AG08396 (cell line): ENCODE measurements around the gene VPS4B.
"Not testable (repeated sequence)": the region's sequence is repeated elsewhere in the genome, so short reads cannot be mapped to it uniquely, and the experiment has no call there.

ENCODE experiments used
- DNase-seq: peaks from one replicate; pipeline ENCODE4 v3.0.0; 2012; ENCODE audit warnings: low spot score, mixed read lengths

Gene VPS4B

GRCh38 chr18:63367053-63367953, 55.0 kb downstream of the VPS4B start, which contains the start of gene KDSR:
KDSR (minus strand) TSS chr18:63367206; CDS start chr18:63367118, 88 bp downstream.
- peak; percentile 97 for DNase-seq

- peak; percentile 78 for DNase-seq
These were observed 55.8 kb downstream of the VPS4B start for GRCh38 chr18:63366213-63367052.

DNA sequence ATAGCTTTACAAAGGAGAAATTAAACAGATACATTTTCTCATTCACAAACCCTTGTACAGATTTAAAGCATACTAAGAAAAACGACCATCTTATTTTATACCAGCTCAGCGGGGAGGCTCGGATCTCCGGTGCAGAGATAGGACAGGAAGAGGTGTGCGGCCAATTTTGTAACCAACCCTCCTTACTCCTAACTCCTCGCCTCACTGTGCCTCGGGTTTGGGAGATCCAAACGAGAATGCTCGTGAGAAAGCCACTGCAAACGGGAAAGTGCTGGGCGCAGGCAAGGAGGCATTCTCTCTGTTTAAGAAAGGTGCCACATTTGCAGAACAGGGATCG, 56.4 kb downstream of the VPS4B start:
- peak; percentile 20 for DNase-seq

DNA sequence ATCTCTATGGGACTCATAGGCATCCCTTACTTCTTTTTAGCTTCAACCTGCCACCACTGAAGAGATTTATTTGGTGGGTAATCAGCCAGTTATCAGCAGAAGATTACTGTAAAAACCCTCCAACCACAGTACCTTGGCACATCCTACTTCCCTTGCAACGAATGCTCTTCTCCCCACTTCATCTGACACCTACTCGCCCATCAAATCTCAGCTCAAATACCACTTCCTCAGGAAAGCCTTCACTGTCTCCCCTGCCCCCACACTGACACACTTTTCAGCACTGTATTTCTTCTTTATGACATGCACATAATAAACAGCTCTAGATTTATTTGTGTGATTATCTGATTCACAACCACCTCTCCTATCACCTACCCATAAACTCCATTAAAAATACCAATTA, 58.3 kb downstream of the VPS4B start:
- DNase-seq: no peak

DNA sequence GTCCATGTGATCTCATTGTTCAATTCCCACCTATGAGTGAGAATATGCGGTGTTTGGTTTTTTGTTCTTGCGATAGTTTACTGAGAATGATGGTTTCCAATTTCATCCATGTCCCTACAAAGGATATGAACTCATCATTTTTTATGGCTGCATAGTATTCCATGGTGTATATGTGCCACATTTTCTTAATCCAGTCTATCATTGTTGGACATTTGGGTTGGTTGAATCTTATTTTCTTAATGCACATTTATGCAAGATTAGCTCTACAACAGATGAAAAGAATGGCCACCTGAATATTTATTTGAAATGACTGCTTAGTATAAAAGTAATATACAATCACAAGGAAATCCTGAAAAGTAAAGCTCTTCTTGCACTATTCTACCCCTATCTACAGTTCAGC, 58.9 kb downstream of the VPS4B start:
- not testable (repeated sequence) for DNase-seq

DNA sequence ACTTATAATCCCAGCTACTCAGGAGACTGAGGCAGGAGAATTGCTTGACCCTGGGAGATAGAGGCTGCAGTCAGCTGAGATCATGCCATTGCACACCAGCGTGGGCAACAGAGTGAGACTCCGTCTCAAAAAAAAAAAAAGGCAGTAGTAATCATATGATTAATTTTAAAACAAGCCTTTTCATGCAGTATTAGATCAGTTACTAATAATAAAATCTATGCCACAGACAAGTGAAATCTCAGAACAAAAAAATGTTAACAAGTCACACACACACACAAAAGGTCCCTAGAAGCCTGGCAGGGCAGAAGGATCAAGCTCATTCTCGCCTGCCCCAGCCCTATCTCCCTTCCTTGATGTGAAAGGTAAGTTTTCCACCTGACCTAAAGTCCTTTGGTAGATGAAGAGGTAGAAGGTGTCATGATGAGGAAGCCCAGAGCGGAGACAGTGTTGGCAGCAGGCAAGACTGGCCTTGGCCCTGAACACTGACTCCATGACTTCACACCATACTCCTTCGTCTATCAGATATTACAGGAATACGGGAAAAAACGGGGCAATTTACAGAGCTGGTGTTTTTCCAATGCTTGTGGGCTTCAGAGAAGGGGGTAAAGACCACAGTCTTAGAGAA, 65.9 kb downstream of the VPS4B start:
- no peak for DNase-seq

GRCh38 chr18:63350230-63350629, 72.0 kb downstream of the VPS4B start:
- no peak for DNase-seq

GRCh38 chr18:63348508-63349136, 73.7 kb downstream of the VPS4B start:
- no peak for DNase-seq

GRCh38 chr18:63346480-63347183, 75.6 kb downstream of the VPS4B start:
- no peak for DNase-seq

- DNase-seq: no peak
These were observed 76.2 kb downstream of the VPS4B start for GRCh38 chr18:63346031-63346430.

- DNase-seq: no peak
These were observed 77.4 kb downstream of the VPS4B start for GRCh38 chr18:63344918-63345317.

GRCh38 chr18:63344263-63344662, 78.0 kb downstream of the VPS4B start:
- DNase-seq: no peak

GRCh38 chr18:63342206-63342605, 80.1 kb downstream of the VPS4B start:
- no peak for DNase-seq

DNA sequence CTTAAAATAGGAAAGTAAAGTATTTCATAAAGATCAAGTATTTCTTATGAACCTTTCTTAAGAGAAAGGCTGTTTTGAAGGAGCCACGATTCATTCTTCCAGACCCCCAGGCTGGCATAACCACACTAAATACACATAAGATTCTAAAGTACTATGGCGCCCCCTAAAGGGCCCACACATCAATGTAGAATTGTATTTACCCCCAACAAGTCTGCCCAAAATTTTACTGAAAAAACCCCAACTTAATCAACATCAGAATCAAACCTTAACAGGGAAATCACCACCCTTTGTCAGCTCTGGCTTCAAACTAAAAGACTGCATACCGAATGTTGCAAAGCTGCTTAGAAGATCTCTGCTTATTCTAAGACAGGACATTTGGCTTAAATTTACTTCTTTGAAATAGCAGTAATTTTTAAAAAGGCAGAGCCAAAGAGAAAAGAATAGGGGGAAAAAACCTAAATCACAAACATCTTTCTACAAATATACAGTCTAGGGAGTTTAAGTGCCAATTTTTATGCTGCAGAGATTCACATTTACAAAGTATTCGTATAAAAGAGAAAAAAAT, 82.3 kb downstream of the VPS4B start:
- DNase-seq: no peak
